Non-pigmented ciliary epithelial cell (primary cell): ENCODE measurements around the gene FHIT.

Experiments used
- DNase-seq: peaks from one replicate; pipeline ENCODE4 v3.0.0-alpha.2; 2010; ENCODE audit warnings: low read depth

Gene FHIT

DNA sequence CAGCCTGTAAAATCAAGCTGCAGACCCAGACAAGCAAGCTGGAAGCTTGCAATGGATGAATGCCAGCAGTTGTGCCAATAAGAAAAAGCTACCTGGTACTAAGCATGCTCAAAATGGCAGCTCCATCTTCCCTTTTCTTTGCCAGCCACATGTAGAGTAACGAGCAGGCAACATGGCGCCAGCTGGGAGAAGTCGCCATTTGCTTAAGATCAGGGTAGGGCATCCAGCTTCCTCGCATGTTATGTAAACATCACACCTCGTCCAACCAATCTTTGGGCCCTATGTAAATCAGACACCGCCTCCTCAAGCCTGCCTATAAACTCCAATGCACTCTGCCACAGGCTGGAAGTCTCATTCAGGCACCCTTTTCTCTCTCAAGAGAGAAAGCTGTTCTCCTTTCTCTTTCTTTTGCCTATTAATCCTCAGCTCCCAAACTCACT is 973.9 kb downstream of the FHIT start:
- no peak for DNase-seq

DNA sequence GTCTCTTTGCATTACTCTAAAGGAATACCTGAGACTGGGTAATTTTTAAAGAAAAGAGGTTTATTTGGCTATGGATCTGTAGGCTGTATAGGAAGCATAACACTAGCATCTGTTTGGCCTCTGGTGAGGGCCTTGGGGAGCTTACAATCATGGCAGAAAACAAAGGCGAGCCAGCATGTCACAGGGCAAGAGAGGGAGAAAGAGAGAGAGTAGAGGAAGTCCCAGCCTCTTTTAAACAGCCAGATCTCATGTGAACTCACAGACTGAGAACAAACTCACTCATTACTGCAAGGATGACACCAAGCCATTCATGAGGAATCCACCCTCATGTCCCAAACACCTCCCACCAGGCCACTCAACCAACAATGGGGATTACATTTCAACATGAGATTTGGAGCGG is 974.6 kb downstream of the FHIT start:
- DNase-seq: no peak

DNA sequence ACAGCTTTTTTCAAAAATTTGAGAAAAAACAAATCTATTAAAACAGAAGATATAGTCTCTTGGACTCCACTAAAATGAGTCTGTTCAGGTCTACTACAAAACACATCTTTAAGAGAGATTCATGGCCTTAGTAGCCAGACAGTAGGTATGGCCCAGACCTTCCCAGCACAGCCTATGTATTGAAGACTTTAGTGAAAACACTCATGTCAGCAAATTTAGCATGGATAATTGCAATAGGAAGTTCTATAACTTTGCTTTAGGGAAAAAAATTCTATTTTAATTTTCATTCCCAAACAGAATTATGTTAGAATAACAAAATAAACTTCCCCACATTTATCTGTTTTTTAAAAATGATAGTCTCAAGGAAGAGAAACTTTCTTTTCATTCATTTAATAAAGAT is 976.6 kb downstream of the FHIT start:
- no peak for DNase-seq

DNA sequence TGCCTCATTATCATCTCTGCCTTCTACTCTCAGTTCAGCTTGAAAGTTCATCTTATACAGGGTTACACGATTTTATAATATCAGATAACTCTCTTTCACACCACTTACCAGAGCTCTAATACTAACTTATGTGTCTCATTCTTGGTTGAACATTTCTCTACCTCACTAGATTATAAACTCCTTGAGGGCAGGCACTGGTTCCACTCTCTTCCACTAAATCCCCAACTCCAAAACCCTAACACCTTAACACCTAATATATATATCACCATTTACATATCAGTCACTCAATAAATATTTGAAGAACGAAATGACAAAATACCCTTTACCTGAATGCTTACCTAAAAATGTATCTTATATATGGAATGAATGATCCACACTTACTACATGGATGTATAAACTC is 977.2 kb downstream of the FHIT start:
- no peak for DNase-seq

DNA sequence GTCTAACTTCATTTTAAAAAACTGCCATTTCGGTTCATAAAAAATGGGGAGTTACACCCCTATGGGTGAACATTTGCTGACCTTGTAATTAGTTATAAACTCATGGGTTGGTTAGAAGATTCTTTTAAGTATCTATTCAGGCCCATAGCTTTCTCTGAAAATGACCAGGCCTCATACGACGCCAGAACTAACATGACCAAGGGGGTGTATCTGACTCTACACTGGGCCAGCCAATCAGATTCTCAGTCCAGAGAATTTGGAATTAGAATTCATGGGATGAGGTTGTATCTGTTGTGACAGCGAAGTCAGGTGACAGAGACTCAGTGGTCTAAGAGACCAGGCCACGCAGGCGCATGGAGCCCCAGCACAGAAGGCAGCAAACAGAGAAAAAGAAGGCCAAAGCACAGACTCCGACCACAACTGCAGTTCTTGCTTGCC is 981.4 kb downstream of the FHIT start:
- DNase-seq: no peak

DNA sequence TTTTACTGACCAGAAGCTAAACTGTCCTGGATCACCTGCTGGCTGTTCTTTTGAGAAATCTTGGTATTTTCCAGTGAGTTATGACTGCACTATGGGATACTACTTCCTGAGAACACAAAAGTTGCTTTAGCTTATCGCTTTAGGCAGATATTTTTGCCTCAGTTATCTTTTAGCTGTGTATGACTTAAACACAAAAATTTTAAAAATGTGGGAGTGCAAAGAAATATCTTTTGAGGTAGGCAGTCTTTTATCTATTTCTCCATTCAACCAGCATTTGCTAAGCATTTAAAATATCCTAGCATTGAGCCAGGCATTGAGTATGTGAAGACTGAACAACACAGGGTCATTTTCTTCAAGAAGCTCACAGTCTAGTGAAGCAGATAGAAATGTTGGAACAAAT is 981.9 kb downstream of the FHIT start:
- peak; percentile 17 for DNase-seq

DNA sequence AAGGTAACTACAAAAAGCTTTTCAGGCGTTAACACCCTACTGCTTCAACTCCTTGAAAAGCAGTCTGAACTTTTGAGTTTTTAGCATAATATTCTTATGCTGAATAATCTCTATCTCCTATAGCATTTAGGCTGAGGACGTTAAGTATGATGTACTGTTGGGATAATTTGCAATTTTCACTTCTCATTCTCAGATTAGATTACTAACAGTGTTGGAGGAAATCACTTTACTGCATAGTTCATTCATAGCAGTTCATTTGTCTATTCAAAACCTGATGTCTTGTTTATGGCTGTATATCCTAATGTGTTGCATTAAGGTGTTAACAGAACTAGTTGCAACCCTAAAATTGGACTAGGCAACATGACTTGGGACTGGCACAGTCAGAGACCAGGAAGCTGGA is 983.1 kb downstream of the FHIT start:
- DNase-seq: no peak

DNA sequence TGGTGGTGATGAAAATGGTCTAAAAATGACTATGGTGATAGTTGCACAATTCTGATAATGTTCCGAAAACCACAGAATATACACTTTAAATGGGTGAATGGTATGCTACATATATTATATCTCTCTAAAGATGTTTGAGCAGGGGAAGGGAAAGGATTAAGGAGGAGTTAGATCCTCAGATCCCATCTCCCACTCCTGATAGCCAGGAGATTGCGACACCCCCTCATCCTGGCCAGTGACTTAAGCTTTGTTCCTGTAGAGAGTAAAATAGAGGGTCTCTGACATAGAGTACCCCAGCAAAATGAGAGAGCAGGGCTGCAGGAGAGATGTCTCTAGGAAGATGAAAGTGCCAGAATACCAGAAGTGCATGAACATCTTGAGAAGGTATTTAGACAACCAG is 984.8 kb downstream of the FHIT start:
- DNase-seq: no peak

DNA sequence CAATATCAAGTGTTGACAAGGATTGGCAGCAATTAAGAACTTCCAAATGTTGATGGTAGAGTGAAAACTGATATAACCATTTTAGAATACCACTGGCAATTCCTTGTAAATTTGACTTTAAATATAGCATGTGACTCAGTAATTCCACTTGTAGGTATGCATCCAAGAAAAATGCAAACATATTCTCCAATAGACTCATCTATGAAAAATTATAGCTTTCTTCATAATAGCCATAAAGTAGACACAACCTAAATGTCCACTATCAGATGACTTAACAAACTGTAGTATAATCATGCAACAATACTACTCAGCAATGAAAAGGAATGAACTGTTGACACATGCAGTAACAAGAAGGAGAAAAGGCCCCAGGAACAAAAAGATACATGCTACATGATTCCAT is 988.1 kb downstream of the FHIT start:
- DNase-seq: no peak

DNA sequence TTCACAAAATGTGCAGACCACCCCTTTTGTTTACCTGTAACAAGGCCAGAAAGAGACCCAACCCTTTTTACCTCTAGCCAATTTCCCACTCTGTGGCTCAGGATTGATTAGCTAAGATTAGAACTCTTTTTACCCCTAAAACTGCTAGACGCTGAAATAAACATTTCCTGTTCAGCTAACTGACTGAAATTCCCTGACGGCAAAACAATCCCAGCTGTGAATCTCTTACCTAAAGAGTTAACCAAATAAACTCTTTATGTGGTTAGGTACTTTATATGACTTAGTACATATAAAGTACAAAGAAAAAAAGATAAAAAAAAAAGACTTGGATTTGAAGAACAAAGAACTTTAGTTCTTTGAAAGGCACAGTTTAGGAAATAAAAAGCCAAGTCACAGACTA is 988.7 kb downstream of the FHIT start:
- DNase-seq: no peak

DNA sequence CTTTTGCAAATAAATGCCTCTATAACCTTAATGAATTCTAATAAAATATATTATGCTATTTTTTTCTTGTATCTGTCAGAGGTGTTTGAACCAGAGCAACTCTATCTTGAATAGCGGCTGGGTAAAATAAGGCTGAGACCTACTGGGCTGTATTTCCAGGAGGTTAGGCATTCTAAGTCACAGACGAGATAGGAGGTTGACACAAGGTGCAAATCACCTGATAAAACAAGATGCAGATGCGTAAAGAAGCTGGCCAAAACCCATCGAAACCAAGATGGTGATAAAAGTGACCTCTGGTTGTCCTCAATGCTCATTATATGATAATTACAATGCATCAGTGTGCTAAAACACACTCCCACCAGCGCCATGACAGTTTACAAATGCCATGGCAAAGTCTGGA is 990.7 kb downstream of the FHIT start:
- no peak for DNase-seq

DNA sequence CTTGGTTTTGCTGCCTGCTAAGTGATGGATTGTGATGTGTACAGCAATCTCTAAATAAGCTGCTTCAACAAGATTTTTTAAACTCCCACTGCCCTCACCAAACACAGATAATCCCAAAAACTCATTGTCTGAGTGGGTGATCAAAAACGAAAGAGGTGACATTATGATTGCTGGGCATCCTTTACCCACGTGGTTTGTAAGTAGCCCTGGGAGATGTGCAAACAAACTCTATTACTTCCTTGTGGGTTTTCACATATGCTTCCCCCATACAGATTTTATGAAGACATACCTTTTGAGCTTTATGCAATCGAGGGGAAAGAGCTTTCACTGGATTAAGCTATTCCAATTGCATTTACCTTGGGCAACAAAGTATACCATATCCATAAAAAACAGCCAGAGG is 1000.4 kb downstream of the FHIT start:
- DNase-seq: no peak

DNA sequence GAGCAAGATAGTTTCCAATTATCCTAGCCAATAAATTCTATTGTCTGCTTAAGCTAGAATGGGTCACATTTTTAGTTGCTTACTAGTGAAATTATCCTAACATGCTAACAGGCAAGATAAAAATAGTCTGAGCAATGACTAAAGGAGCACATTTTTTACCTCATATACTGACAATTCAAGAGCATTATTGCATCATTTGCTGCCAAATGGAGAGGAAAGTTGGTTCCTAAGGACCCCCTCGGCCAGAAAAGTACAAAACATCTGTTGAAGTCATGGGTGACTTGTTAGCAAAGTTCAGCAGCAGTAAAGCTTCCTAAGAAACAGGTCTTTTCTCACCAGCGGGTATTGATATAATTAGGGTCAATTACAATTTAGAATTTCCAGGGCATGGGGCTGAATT is 1001.0 kb downstream of the FHIT start:
- no peak for DNase-seq

DNA sequence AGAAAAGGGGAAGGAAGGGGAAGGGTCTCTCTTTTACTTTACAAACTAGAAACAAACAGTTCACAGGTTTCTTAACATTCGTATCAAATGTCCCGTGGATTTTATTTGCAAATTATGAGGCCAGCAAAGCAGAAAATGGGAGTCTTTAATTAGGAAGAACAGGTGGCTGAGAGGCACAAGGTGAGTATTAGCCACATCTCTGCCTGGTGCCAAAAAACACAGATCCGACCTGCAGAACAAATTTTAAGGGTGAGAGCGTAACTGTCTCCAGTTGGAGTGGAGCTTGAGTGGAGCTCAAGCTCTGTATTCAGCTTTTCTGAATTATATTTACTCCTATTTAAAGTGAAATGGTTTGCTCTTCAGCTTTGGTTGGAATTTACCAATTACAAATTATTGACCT is 1004.9 kb downstream of the FHIT start:
- DNase-seq: no peak

DNA sequence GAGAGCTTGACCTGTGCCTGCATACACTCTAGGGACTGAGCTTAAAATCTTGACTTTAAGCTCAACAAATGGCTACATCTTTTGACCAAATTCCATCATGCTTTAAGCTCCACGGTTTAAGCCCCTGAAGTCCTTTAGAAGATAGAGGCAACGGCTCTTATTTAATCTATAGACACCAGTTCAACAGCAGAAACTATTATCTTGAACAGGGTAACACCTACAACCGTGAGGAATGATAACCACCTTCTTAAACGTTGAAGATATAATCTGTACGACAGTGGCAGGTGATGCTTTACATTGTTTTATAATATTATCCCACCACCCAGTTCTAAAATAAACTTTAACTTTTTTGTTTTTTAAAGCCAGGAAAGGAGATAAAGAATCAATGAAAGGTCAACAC is 1007.8 kb downstream of the FHIT start:
- DNase-seq: no peak

DNA sequence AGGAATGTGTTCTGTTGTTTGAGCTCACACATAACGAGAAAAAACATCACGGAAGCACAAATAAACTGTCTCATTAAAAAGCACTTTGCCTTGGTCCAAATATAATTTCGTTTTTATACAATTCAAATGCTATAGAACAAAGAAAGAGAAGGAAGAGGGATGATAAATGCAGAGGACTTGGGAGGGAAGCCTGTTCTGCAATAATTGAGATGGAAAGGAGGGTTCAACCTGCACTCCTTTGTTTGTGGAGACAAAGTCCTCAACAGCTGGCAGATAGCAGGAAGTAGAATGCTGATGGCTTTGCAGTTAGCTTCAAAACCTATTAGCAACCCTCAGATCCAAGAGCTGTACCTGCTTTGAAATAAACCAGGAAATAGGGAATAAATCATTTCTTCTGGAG is 1010.8 kb downstream of the FHIT start:
- DNase-seq: no peak

DNA sequence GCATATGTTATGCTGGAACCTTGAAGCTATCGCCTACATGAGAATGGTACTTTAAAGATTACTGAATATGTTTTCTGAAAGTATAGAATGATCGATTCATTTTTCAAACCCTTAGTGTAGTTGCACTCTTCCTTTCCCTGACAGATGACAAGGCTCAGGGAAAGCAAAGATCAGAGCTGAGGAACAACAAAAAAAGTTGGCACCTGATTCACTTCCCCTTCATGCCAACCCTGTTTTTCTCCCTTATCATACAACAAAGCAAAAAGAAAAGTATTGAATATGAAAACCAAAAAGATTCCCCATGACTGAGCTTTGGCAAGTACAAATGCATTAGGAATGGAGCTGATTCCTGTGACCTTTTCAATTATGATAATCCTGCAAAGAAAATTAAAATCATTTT is 1012.7 kb downstream of the FHIT start:
- no peak for DNase-seq

DNA sequence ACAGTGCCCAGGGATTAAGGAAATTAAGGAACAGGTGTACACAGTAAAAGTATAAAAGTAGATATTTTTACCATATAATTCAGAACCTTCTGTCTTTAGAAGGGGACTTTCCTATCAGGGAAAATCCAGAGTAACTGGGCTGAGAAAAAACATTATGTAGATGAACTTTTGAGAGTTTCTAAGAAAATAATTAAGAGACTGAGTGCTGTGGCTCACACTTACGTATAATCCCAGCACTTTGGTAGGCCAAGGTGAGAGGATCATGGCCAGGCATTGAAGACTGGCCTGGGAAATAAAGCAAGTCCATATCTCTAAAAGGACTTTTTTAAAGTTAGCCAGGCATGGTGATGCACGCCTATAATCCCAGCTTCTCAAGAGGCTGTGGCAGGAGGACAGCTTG is 1021.8 kb downstream of the FHIT start:
- no peak for DNase-seq

DNA sequence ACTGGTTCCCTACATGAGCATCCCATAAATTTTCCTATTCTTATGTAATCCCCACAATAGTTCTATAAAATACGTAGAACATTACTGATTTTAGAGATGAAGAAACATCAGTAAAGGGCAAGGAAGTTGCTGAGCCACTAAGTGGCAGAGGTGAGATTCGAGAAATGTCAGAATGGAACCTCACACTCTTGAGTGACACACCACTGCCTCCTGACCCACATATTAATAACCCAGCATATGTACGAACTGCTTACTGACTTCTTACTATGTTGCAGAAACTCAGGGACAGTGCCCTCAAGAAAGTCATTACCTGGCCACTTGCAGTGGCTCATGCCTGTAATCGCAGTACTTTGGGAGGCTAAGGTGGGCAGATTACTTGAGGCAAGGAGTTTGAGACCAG is 1022.4 kb downstream of the FHIT start:
- no peak for DNase-seq

DNA sequence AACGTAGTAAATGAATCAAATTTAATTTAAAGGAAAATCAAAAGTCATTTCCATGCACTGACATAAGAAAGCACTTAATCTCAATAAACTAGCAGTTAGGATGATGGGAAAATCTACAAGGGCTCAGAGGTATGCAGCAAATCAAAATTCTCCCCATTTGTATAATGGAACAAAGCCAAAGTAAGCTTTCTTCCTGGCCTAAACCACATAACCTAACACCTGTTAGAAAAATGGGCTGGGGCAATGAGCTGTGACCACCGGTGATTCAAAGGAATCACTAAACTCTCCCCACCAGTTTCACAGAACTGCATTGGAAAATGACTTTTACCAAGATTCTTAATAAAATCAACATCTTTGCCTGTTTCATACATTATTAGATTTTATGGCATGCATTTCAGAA is 1024.3 kb downstream of the FHIT start:
- no peak for DNase-seq

DNA sequence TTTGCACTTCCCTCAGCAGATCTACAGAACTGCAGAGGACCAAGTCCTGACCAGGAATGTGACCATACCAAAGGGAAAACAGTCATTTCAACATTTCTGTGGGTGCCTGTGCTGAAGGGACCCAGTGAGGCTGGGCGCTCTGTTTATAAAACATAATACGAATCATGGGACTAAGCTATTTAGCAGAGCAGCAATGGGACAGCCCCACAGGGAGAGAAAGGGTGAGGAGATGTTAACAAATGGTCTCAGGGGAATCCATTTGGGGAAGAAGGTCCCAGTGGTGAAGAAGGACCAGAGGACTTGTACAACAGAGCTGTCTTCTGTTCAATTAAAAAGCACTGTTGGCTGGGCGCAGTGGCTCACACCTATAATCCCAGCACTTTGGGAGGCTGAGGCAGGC is 1025.4 kb downstream of the FHIT start:
- DNase-seq: no peak

DNA sequence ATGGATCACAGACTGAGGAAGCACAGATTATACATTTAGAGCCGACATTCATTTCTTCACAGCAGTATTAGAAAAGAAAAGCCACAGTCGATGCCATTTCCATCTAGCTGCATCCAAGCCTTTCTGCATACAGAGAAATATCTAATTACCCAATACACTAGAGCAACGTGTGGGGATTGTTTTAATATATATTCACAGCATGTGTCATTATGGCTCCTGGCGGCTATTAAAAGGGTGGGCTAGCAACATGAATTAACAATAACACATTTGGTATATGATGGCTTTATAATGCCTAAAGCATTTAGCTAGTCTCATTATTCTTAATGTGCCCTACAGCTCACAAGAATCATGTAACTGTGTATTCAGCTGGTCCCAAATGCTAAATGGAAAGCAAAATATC is 1030.5 kb downstream of the FHIT start:
- DNase-seq: no peak

DNA sequence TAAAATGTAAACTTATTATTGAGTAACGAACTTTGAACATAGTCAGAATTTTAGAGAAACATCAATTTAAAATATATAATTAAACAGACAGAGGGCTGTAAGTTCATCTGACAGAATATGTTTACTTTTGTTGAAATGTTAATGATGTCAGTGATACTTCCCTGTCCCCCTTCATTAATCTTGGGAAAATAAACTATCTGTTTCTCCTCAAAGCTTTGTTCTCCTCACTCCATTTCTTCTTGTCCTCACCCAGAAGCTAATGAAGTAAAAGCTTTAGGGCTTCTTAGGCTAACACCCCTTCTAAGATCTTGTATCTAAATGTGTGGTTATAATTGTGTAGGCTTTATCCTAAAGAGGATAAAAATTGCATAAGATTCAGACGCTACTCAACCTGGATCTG is 1031.8 kb downstream of the FHIT start:
- DNase-seq: no peak

DNA sequence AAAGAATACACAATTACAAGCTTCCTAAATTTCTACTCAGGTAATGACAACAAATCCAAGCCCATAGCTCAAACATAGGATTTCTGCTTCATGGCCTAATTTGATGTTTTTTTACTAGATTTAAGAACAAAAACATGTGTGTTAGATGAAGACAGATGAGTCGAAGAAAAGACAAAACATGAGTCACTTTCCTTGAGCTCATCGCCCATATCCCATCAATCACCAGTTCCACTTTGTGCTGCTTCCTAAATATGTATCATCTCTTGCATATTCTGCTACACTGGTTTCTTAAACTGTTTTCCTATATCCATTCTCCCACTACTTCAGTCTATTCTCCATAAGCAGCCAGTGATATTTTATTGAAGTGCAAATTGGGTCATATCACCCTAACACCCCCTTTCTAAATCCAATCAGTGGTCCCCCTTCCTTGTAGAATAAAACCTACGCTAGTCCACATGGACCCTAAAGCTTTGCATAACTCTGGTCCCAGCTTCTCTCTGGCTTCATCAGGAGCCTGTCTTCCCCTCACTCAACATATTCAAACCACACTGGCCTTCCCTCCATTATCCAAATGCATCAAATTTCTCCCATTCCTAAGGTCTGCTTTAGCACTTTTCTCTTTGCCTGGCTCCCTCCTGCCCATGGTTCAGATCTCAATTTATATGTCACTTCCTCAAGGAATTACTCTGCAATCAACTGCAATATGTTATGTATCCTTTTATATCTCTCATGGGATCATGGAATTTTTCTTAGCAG is 1033.9 kb downstream of the FHIT start:
- DNase-seq: no peak
